K562 (cell line): ENCODE results near the gene MC1R. TPM values are rescaled to one million over a fixed set of nuclear protein-coding genes. Genes with fewer than 3 reads are reported as not detected.

ENCODE experiments used
- ASH1L ChIP-seq: fragments of 450-650 bp; IDR thresholded peaks from 2 replicates; pipeline ENCODE4 v1.6.1; 2018; ENCODE audit warnings: borderline replicate concordance, mild to moderate bottlenecking, low read depth; ENCODE audit not compliant: partially characterized antibody
- CBX8 ChIP-seq: fragments of 200-600 bp; sonication (generic); IDR thresholded peaks from 2 replicates; pipeline ENCODE4 v1.6.1; 2012; ENCODE audit warnings: borderline replicate concordance, mixed run types, low read depth, mild to moderate bottlenecking, moderate library complexity, mixed read lengths, low read length, control low read depth, inconsistent platforms; ENCODE audit not compliant: poor library complexity, severe bottlenecking; ENCODE audit errors: extremely low read depth
- CREBBP ChIP-seq: IDR thresholded peaks from one replicate; pipeline ENCODE4 v1.6.1; 2012; ENCODE audit warnings: low read depth, mild to moderate bottlenecking, control low read depth, inconsistent platforms, low read length
- CTBP1 ChIP-seq: fragments of 450-650 bp; IDR thresholded peaks from 2 replicates; pipeline ENCODE4 v1.6.1; 2016; ENCODE audit warnings: borderline replicate concordance
- DNMT1 ChIP-seq: fragments of 450-650 bp; IDR thresholded peaks from 2 replicates; pipeline ENCODE4 v1.6.1; 2016; ENCODE audit warnings: antibody characterized with exemption, mild to moderate bottlenecking
- EP300 ChIP-seq: IDR thresholded peaks from 2 replicates; pipeline ENCODE4 v1.6.1; 2012; ENCODE audit warnings: low read length, improper control_type of control experiment
- ERF ChIP-seq: fragments of 450-650 bp; formaldehyde crosslinking; IDR thresholded peaks from 2 replicates; pipeline ENCODE4 v1.4.0; 2020; ENCODE audit warnings: mild to moderate bottlenecking, mixed read lengths
- GABPB2 ChIP-seq: fragments of 250-450 bp; sonication (Bioruptor Pico); conservative IDR thresholded peaks from 2 replicates; pipeline ENCODE4 v1.5.1; 2021; ENCODE audit warnings: mild to moderate bottlenecking
- GTF2E2 ChIP-seq: fragments of 200-800 bp; sonication (Bioruptor generic); IDR thresholded peaks from 2 replicates; pipeline ENCODE4 v1.6.1; 2016; ENCODE audit warnings: missing genetic modification characterization, missing compliant biosample characterization
- JUND ChIP-seq, 2 experiments: IDR thresholded peaks; 2 replicates in 1 of 2; 3 replicates in 1 of 2; pipeline ENCODE4 v1.6.1; 2011; ENCODE audit warnings: borderline replicate concordance in 2 of 2, low read depth in 2 of 2, low read length in 2 of 2, improper control_type of control experiment in 1 of 2, missing biosample characterization in 1 of 2, missing genetic modification characterization in 1 of 2, missing genetic modification reagents in 1 of 2
- L3MBTL2 ChIP-seq: fragments of 450-650 bp; IDR thresholded peaks from 2 replicates; pipeline ENCODE4 v1.6.1; 2016; ENCODE audit warnings: mild to moderate bottlenecking, moderate library complexity
- LEF1 ChIP-seq: fragments of 450-650 bp; IDR thresholded peaks from 2 replicates; pipeline ENCODE4 v1.6.1; 2016; ENCODE audit warnings: mild to moderate bottlenecking
- MAFF ChIP-seq: IDR thresholded peaks from 2 replicates; pipeline ENCODE4 v1.6.1; 2012; ENCODE audit warnings: low read length, improper control_type of control experiment
- NFIC ChIP-seq: fragments of 450-650 bp; IDR thresholded peaks from 2 replicates; pipeline ENCODE4 v1.6.1; 2017; ENCODE audit warnings: mild to moderate bottlenecking, inconsistent platforms
- NFIX ChIP-seq: fragments of 250-450 bp; sonication (Bioruptor Pico); IDR thresholded peaks from 2 replicates; pipeline ENCODE4 v1.4.0; 2020; ENCODE audit warnings: low read depth, mild to moderate bottlenecking, moderate library complexity
- PHB2 ChIP-seq: fragments of 450-650 bp; IDR thresholded peaks from 2 replicates; pipeline ENCODE4 v1.6.1; 2017; ENCODE audit warnings: low read depth
- PHF21A ChIP-seq: fragments of 450-650 bp; IDR thresholded peaks from 2 replicates; pipeline ENCODE4 v1.6.1; 2017; ENCODE audit warnings: low read depth, borderline replicate concordance
- POLR2A ChIP-seq: fragments of 450-650 bp; conservative IDR thresholded peaks from 2 replicates; pipeline ENCODE4 v1.6.1; 2016
- POLR2AphosphoS5 ChIP-seq: IDR thresholded peaks from 2 replicates; pipeline ENCODE4 v1.6.1; 2011; ENCODE audit warnings: mild to moderate bottlenecking, low read depth, low read length, moderate library complexity; ENCODE audit not compliant: control insufficient read depth, insufficient read depth
- POLR2H ChIP-seq: IDR thresholded peaks from 2 replicates; pipeline ENCODE4 v1.6.1; 2016; ENCODE audit warnings: missing genetic modification characterization, low read depth, mild to moderate bottlenecking, control low read depth, missing compliant biosample characterization, moderate library complexity
- SIRT6 ChIP-seq: IDR thresholded peaks from one replicate; pipeline ENCODE4 v1.6.1; 2012; ENCODE audit warnings: low read depth, mild to moderate bottlenecking, control low read depth, inconsistent platforms, low read length, moderate library complexity
- SLC30A9 ChIP-seq: fragments of 250-450 bp; sonication (Bioruptor Pico); IDR thresholded peaks from 2 replicates; pipeline ENCODE4 v1.8.0; 2022; ENCODE audit warnings: mild to moderate bottlenecking, moderate library complexity
- SMAD2 ChIP-seq: fragments of 150-350 bp; IDR thresholded peaks from 2 replicates; pipeline ENCODE4 v1.6.1; 2014; ENCODE audit warnings: low read depth, mild to moderate bottlenecking, low read length
- SMAD3 ChIP-seq: fragments of 450-650 bp; formaldehyde crosslinking; conservative IDR thresholded peaks from 2 replicates; pipeline ENCODE4 v1.4.0; 2020; ENCODE audit warnings: mild to moderate bottlenecking
- SP2 ChIP-seq: IDR thresholded peaks from 2 replicates; pipeline ENCODE4 v1.6.1; 2011; ENCODE audit warnings: mild to moderate bottlenecking, low read depth, low read length, moderate library complexity; ENCODE audit not compliant: poor library complexity, severe bottlenecking; ENCODE audit errors: extremely low read depth
- SUPT5H ChIP-seq: fragments of 450-650 bp; IDR thresholded peaks from 2 replicates; pipeline ENCODE4 v1.6.1; 2016
- TARDBP ChIP-seq: fragments of 450-650 bp; IDR thresholded peaks from 2 replicates; pipeline ENCODE4 v1.6.1; 2016
- ZNF174 ChIP-seq: fragments of 250-450 bp; sonication (Bioruptor Pico); IDR thresholded peaks from 2 replicates; pipeline ENCODE4 v1.4.0; 2020; ENCODE audit warnings: mild to moderate bottlenecking
- ZNF311 ChIP-seq: fragments of 250-450 bp; sonication (Bioruptor Pico); IDR thresholded peaks from 2 replicates; pipeline ENCODE4 v1.4.0; 2020; ENCODE audit warnings: mild to moderate bottlenecking, moderate library complexity
- ZNF668 ChIP-seq: fragments of 250-450 bp; sonication (Bioruptor Pico); IDR thresholded peaks from 2 replicates; pipeline ENCODE4 v1.8.0; 2022; ENCODE audit warnings: mild to moderate bottlenecking, inconsistent platforms
- polyA plus RNA-seq, 8 experiments: library from polyadenylated mRNA; depleted of rRNA in 4 of 8; stranded (reverse) in 5 of 8; unstranded in 3 of 8; fragments of >200 nt; fragmentation: Nextera tagmentation in 2 of 8; fragmentation: Illumina TruSeq in 1 of 8; extraction: Ambion mirVana in 2 of 8; extraction: Trizol in 1 of 8; gene quantifications; 2 replicates each; pipeline versions ENCODE4 v1.2.1 to v1.2.3, GENCODE V29; 2011 to 2014; ENCODE audit warnings: inconsistent platforms in 1 of 8, missing spikeins in 1 of 8
- total RNA-seq, 7 experiments: library from RNA; depleted of rRNA in 6 of 7; stranded (reverse); fragments of >200 nt in 6 of 7; fragmentation: Illumina TruSeq in 2 of 7; extraction: Trizol in 2 of 7; gene quantifications; 2 replicates each; pipeline versions ENCODE4 v1.2.1 to v1.2.3, GENCODE V29; 2011 to 2021; ENCODE audit warnings: low replicate concordance in 1 of 7
- TF ChIP-seq, protein P1 (sequence below): fragments of 450-650 bp; formaldehyde crosslinking; IDR thresholded peaks from 2 replicates; pipeline ENCODE4 v1.4.0; 2020; ENCODE audit warnings: mild to moderate bottlenecking, moderate library complexity

Gene MC1R
- total and polyA plus RNA-seq, 9 of the 15 experiments (the other 6 are each of a cell fraction or from before 2014, with no cell fraction given): 0.14 to 5.3 (median 2.5) TPM; not detected in 1

- TF ChIP-seq SIRT6: no peak
- peak; percentile 97 for TF ChIP-seq POLR2A
- TF ChIP-seq POLR2AphosphoS5: peak; percentile 93
- TF ChIP-seq PHB2: no peak
- TF ChIP-seq LEF1: peak; percentile 63; the same call in 1 of the 2 replicates
- TF ChIP-seq, protein P1, sequence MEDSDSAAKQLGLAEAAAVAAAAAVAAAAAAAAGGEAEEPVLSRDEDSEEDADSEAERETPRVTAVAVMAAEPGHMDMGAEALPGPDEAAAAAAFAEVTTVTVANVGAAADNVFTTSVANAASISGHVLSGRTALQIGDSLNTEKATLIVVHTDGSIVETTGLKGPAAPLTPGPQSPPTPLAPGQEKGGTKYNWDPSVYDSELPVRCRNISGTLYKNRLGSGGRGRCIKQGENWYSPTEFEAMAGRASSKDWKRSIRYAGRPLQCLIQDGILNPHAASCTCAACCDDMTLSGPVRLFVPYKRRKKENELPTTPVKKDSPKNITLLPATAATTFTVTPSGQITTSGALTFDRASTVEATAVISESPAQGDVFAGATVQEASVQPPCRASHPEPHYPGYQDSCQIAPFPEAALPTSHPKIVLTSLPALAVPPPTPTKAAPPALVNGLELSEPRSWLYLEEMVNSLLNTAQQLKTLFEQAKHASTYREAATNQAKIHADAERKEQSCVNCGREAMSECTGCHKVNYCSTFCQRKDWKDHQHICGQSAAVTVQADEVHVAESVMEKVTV (CRISPR knock-in tag): no peak
- peak; percentile 98 for TF ChIP-seq L3MBTL2
- no peak for TF ChIP-seq PHF21A
- TF ChIP-seq EP300: no peak
- TF ChIP-seq ZNF311: no peak
- TF ChIP-seq GABPB2 (CRISPR knock-in tag): no peak
- TF ChIP-seq MAFF: no peak
- peak; percentile 97 for TF ChIP-seq SUPT5H
- TF ChIP-seq JUND (IDR thresholded peaks at IDR 0.05; ENCODE audit: borderline replicate concordance, low read depth, low read length): no peak
- no peak; the same call in 2 of the 3 replicates for TF ChIP-seq JUND (tag; IDR thresholded peaks at IDR 0.05; ENCODE audit: borderline replicate concordance, low read depth, low read length)
- TF ChIP-seq ERF (CRISPR knock-in tag): peak; percentile 91
- TF ChIP-seq SLC30A9: no peak
- no peak for TF ChIP-seq SMAD2
- TF ChIP-seq GTF2E2 (tag): peak; percentile 81; the same call in 1 of the 2 replicates
- no peak for TF ChIP-seq ZNF174 (CRISPR knock-in tag)
- TF ChIP-seq CBX8: no peak
- no peak for TF ChIP-seq SMAD3 (CRISPR knock-in tag)
- no peak for TF ChIP-seq TARDBP
- TF ChIP-seq CREBBP: no peak
- no peak for TF ChIP-seq ASH1L
- no peak for TF ChIP-seq SP2
- peak; percentile 70; the same call in 1 of the 2 replicates for TF ChIP-seq ZNF668 (CRISPR knock-in tag)
- 0 out of 2 replicates have a peak, but pooled peaks have one; percentile 36 for TF ChIP-seq NFIC
- TF ChIP-seq NFIX (CRISPR knock-in tag): no peak
- no peak for TF ChIP-seq DNMT1
- peak; percentile 90 for TF ChIP-seq POLR2H (tag)
- no peak for TF ChIP-seq CTBP1
These were observed 45.3 kb upstream of the MC1R start, which contains the start of gene TCF25 (continued) for GRCh38 chr16:89873109-89873971.
